DND-41 (cell line): Measurements from ENCODE around the gene GMFB.
"Not testable (repeated sequence)": the region's sequence is repeated elsewhere in the genome, so short reads cannot be mapped to it uniquely, and the experiment has no call there.

Experiments used
- ATAC-seq: fragments of 200-7000 bp; cut with Tn5 transposase; 3 replicates; pipeline ENCODE4 v1.9.1; 2021; ENCODE audit warnings: low read depth; ENCODE audit not compliant: insufficient read depth
- DNase-seq: peaks from one replicate; pipeline ENCODE4 v3.0.0-alpha.2; 2020
- H2AFZ ChIP-seq: 2 replicates; pipeline ENCODE4 v1.6.0; 2012; ENCODE audit warnings: low read depth, low read length
- H3K27ac ChIP-seq: 2 replicates; pipeline ENCODE4 v1.5.1; 2012; ENCODE audit warnings: low read length, inconsistent platforms
- H3K27me3 ChIP-seq: fragments of 200-600 bp; sonication (generic); 2 replicates; pipeline ENCODE4 v1.6.0; 2012; ENCODE audit warnings: low read length, mild to moderate bottlenecking, inconsistent platforms; ENCODE audit not compliant: insufficient read depth, poor library complexity
- H3K36me3 ChIP-seq: 2 replicates; pipeline ENCODE4 v1.5.1; 2012; ENCODE audit warnings: low read length, inconsistent platforms; ENCODE audit not compliant: insufficient read depth
- H3K4me1 ChIP-seq: 2 replicates; pipeline ENCODE4 v1.5.1; 2012; ENCODE audit warnings: mild to moderate bottlenecking, low read length; ENCODE audit not compliant: insufficient read depth
- H3K4me2 ChIP-seq: 2 replicates; pipeline ENCODE4 v1.6.0; 2012; ENCODE audit warnings: mild to moderate bottlenecking, moderate library complexity, low read length, inconsistent platforms; ENCODE audit not compliant: insufficient read depth
- H3K4me3 ChIP-seq, 2 experiments: fragments of 200-600 bp in 1 of 2; shearing (Covaris generic) in 1 of 2; 2 replicates each; pipeline ENCODE4 v1.5.1; 2012 to 2016; ENCODE audit warnings: inconsistent platforms in 2 of 2, low read length in 2 of 2, mild to moderate bottlenecking in 2 of 2, low read depth in 1 of 2, moderate library complexity in 1 of 2
- H3K79me2 ChIP-seq: 2 replicates; pipeline ENCODE4 v1.6.0; 2012; ENCODE audit warnings: low read length, inconsistent platforms; ENCODE audit not compliant: insufficient read depth
- H3K9ac ChIP-seq: 2 replicates; pipeline ENCODE4 v1.6.0; 2012; ENCODE audit warnings: low read depth, mild to moderate bottlenecking, inconsistent platforms, low read length, moderate library complexity
- H3K9me3 ChIP-seq: 2 replicates; pipeline ENCODE4 v1.5.1; 2012; ENCODE audit warnings: low read length, moderate library complexity, mild to moderate bottlenecking, inconsistent platforms; ENCODE audit not compliant: insufficient read depth, severe bottlenecking
- H4K20me1 ChIP-seq: 2 replicates; pipeline ENCODE4 v1.6.0; 2012; ENCODE audit warnings: low read length; ENCODE audit not compliant: insufficient read depth
- CTCF ChIP-seq: IDR thresholded peaks from 2 replicates; pipeline ENCODE4 v1.5.1; 2012; ENCODE audit warnings: borderline replicate concordance, low read length, moderate library complexity, mild to moderate bottlenecking; ENCODE audit not compliant: poor library complexity, severe bottlenecking; ENCODE audit errors: extremely low read depth
- EZH2 ChIP-seq: IDR thresholded peaks from 3 replicates; pipeline ENCODE4 v1.6.1; 2012; ENCODE audit warnings: borderline replicate concordance, low read depth, mild to moderate bottlenecking, moderate library complexity, low read length, inconsistent platforms; ENCODE audit not compliant: severe bottlenecking

The GMFB gene

GRCh38 chr14:54455363-54455762 lies 33.4 kb downstream of the GMFB start:
- no peak overlapping the region for H3K4me3 ChIP-seq
- H3K27ac ChIP-seq, result no peak overlapping the region
- no peak for ATAC-seq
- no peaks in the 10 kb centered on the region for H4K20me1 ChIP-seq
- H3K4me1 ChIP-seq, result no peaks in the 10 kb centered on the region
- TF ChIP-seq CTCF (no peak), EZH2 (no peak)
- no peak overlapping the region for H2AFZ ChIP-seq
- no peak overlapping the region for H3K9ac ChIP-seq
- no peak for DNase-seq
- H3K27me3 ChIP-seq, result no peaks in the 10 kb centered on the region
- no peaks in the 10 kb centered on the region for H3K36me3 ChIP-seq
- H3K4me2 ChIP-seq, result no peak overlapping the region
- no peaks in the 10 kb centered on the region for H3K79me2 ChIP-seq
- H3K9me3 ChIP-seq, result peaks cover 7% of the 10 kb centered on the region

DNA sequence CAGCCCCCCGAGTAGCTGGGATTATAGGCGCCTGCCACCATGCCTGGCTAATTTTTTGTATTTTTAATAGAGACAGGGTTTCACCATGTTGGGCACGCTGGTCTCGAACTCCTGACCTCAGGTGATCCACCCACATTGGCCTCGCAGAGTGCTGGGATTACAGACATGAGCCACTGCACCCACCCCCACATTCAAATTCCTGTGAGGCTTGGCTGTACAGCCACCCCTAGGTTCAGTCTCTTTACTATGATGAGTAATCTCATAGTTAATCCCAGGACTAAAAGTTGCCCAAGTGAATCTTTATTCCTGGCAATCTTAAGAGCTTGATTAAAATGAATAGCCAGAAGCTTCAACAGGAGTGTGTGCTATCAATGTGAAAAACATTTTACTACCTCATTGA lies 34.8 kb downstream of the GMFB start:
- not testable (repeated sequence) for H3K27ac ChIP-seq, H4K20me1 ChIP-seq, H3K36me3 ChIP-seq, H3K9ac ChIP-seq, ATAC-seq, DNase-seq, H2AFZ ChIP-seq, H3K4me1 ChIP-seq, H3K4me2 ChIP-seq, H3K9me3 ChIP-seq, H3K4me3 ChIP-seq, H3K27me3 ChIP-seq, H3K79me2 ChIP-seq

GRCh38 chr14:54453252-54453651 lies 35.5 kb downstream of the GMFB start:
- no peaks in the 10 kb centered on the region for H3K4me1 ChIP-seq
- no peak overlapping the region for H3K27ac ChIP-seq
- no peak overlapping the region for H3K4me3 ChIP-seq
- TF ChIP-seq EZH2, result no peak
- TF ChIP-seq CTCF, result no peak
- no peaks in the 10 kb centered on the region for H3K79me2 ChIP-seq
- DNase-seq, result no peak
- H3K4me2 ChIP-seq, result no peak overlapping the region
- H3K36me3 ChIP-seq, result no peaks in the 10 kb centered on the region
- ATAC-seq, result no peak
- no peaks in the 10 kb centered on the region for H4K20me1 ChIP-seq
- H3K27me3 ChIP-seq, result peaks cover 3% of the 10 kb centered on the region
- no peak overlapping the region for H2AFZ ChIP-seq
- no peak overlapping the region for H3K9ac ChIP-seq
- H3K9me3 ChIP-seq, result no peaks in the 10 kb centered on the region

- no peak for TF ChIP-seq CTCF
- no peak for TF ChIP-seq EZH2
- H3K4me2 ChIP-seq, result no peak overlapping the region
- peaks cover 3% of the 10 kb centered on the region for H3K27me3 ChIP-seq
- no peaks in the 10 kb centered on the region for H3K4me1 ChIP-seq
- no peaks in the 10 kb centered on the region for H3K79me2 ChIP-seq
- DNase-seq, result no peak
- no peaks in the 10 kb centered on the region for H3K36me3 ChIP-seq
- no peak overlapping the region for H3K27ac ChIP-seq
- H3K9me3 ChIP-seq, result no peaks in the 10 kb centered on the region
- no peak overlapping the region for H3K9ac ChIP-seq
- no peak overlapping the region for H3K4me3 ChIP-seq
- no peak for ATAC-seq
- H4K20me1 ChIP-seq, result no peaks in the 10 kb centered on the region
- no peak overlapping the region for H2AFZ ChIP-seq
Measured at GRCh38 chr14:54451961-54452360, 36.8 kb downstream of the GMFB start.
